ENCODE results near the gene KRT71. TPM values are rescaled to one million over a fixed set of nuclear protein-coding genes. Genes with fewer than 3 reads are reported as not detected.

Gene KRT71
- total RNA-seq, result not detected in 2 replicates

GRCh38 chr12:52552681-52553195 is at the start of gene KRT71:
Gene KRT71 (minus strand): TSS chr12:52553145. CDS start chr12:52553077, 68 bp downstream.

GRCh38 chr12:52600941-52601481 is 48.1 kb upstream of the KRT71 start, which contains the start of gene KRT72:
Gene KRT72 (minus strand): TSS chr12:52601463. CDS start chr12:52601452, 11 bp downstream.

GRCh38 chr12:52573743-52574142 is 20.8 kb upstream of the KRT71 start, which contains the start of gene KRT74:
Gene KRT74 (minus strand): TSS chr12:52573843. CDS start chr12:52573777, 66 bp downstream.

GRCh38 chr12:52519826-52520662 is 32.9 kb downstream of the KRT71 start, which contains the start of gene KRT5:
Gene KRT5 (minus strand): TSS chr12:52520394. CDS start chr12:52520296, 98 bp downstream.

Other genes with a start within 250 kb of the KRT71 start
- gene KRT83, start 231.7 kb downstream of the KRT71 start, total RNA-seq, result under 0.01 and 0.21 TPM in 2 replicates
- not detected in 2 replicates for gene KRT85, start 185.7 kb downstream of the KRT71 start, total RNA-seq
- gene KRT84, start 167.5 kb downstream of the KRT71 start, total RNA-seq, result 0.21 TPM in 1 of 2 replicates, not detected in the other
- not detected in 2 replicates for gene KRT82, start 146.8 kb downstream of the KRT71 start, total RNA-seq
- 1.1 and 87.0 TPM in 2 replicates for gene KRT75, start 118.8 kb downstream of the KRT71 start, total RNA-seq
- 310 and 1,936 TPM in 2 replicates for gene KRT6B, start 101.0 kb downstream of the KRT71 start, total RNA-seq
- gene KRT6C, start 79.3 kb downstream of the KRT71 start, total RNA-seq, result 22.0 and 155 TPM in 2 replicates
- gene KRT6A, start 59.9 kb downstream of the KRT71 start, total RNA-seq, result 10,133 and 10,410 TPM in 2 replicates
- 7,035 and 9,280 TPM in 2 replicates for gene KRT5, start 32.8 kb downstream of the KRT71 start, total RNA-seq
- under 0.01 TPM in 1 of 2 replicates, not detected in the other for gene KRT74, start 20.7 kb upstream of the KRT71 start, total RNA-seq
- gene KRT72, start 48.3 kb upstream of the KRT71 start, total RNA-seq, result not detected in 2 replicates
- not detected in 2 replicates for gene KRT73, start 65.4 kb upstream of the KRT71 start, total RNA-seq
- gene KRT2, start 99.1 kb upstream of the KRT71 start, total RNA-seq, result not detected in 2 replicates
- gene KRT1, start 127.3 kb upstream of the KRT71 start, total RNA-seq, result not detected in 2 replicates
- not detected in 2 replicates for gene KRT77, start 150.4 kb upstream of the KRT71 start, total RNA-seq
- not detected in 2 replicates for gene KRT76, start 224.2 kb upstream of the KRT71 start, total RNA-seq
- not detected in 2 replicates for gene KRT3, start 243.0 kb upstream of the KRT71 start, total RNA-seq

All from tracheal epithelial cell (primary cell).